ENCODE data around the gene CETN3.

- TF ChIP-seq POLR2A (IDR thresholded peaks at IDR 0.05) (no peak), CTCF (IDR thresholded peaks at IDR 0.05) (no peak)
Measured at GRCh38 chr5:90356622-90357021, 52.9 kb downstream of the CETN3 start.

All from body of pancreas (tissue), 4 donors.